ENCODE data around the gene ALG10.
"Not testable (repeated sequence)": the region's sequence is repeated elsewhere in the genome, so short reads cannot be mapped to it uniquely, and the experiment has no call there.

The ALG10 gene

GRCh38 chr12:34033628-34034296 lies 11.5 kb downstream of the ALG10 start:
- in situ Hi-C loops (cut with HindIII; ENCODE audit: low pct_unique_long_range_greater_than_20kb, low sequenced_read_pairs): no loop called here
- TF ChIP-seq JUND (IDR thresholded peaks at IDR 0.05; ENCODE audit: low read depth): no peak
- peak in 1 of 2 experiments; percentile 39 for DNase-seq (ENCODE audit: low read depth in 1 of 2, low spot score in 1 of 2)

- DNase-seq (ENCODE audit: low read depth in 1 of 2, low spot score in 1 of 2): peak in 1 of 2 experiments; percentile 68
- in situ Hi-C loops (cut with HindIII; ENCODE audit: low pct_unique_long_range_greater_than_20kb, low sequenced_read_pairs): not testable (repeated sequence)
Measured at GRCh38 chr12:34038357-34038756, 16.1 kb downstream of the ALG10 start.

DNA sequence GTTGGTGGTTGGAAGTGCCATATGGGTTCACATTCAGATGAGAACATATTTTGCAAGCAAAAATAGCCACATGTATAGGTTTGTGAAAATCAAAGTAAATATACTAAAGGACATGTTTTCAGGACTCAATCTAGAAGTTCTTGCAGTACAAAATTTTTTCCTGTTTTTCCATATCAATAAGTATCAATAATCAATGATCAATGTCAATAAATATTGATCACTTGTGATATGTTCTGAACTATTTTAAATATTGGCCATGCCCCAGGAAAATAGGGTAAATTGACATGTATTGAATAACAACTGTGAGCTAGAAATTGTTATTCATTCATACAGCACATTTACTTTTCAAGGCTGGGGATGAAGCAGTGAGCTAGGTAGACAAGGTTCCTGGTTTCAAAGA lies 24.3 kb downstream of the ALG10 start:
- no peak for TF ChIP-seq JUND (IDR thresholded peaks at IDR 0.05; ENCODE audit: low read depth)
- no peak for DNase-seq (ENCODE audit: low read depth in 1 of 2, low spot score in 1 of 2)
- in situ Hi-C loops (cut with HindIII; ENCODE audit: low pct_unique_long_range_greater_than_20kb, low sequenced_read_pairs): no loop called here

DNA sequence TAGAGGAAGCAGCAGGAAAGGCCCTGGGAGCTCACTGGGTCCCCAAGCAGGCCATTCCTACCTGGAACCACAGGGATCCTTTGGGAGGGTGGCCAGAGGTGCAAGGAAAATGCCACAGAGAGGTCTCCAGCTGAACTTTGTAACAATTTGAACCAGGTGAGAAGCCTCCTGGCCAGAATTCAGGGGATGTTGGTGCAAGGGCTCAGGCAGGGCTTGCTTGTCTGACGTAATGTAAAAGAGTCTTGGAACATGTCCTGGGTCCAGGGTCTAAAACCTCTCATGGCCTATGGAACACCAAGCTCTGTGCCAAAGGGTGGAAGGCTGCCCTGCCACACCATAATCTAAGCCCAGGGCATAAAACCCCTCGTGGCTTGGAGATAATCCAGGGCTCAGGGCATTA lies 25.6 kb downstream of the ALG10 start:
- in situ Hi-C loops (cut with HindIII; ENCODE audit: low pct_unique_long_range_greater_than_20kb, low sequenced_read_pairs); DNase-seq (ENCODE audit: low read depth in 1 of 2, low spot score in 1 of 2): not testable (repeated sequence)

DNA sequence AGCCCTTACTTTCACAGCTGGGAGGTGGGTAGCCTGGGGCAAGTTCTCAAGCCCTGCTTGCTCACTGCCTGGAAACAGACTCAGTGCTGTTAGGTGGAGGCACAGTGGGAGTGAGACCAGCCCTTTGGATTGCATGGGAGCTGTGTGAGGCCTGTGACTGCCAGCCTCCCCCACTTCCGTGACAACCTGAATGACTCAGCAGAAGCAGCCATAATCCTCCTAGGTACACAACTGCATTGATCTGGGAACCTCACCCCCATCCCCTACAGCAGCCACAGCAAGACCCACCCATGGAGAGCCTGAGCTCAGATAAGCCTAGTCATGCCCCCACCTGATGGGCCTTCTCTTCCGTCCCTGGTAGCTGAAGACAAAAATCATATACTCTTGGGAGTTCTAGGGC lies 26.4 kb downstream of the ALG10 start:
- DNase-seq (ENCODE audit: low read depth in 1 of 2, low spot score in 1 of 2): no peak
- in situ Hi-C loops (cut with HindIII; ENCODE audit: low pct_unique_long_range_greater_than_20kb, low sequenced_read_pairs): no loop called here

GRCh38 chr12:34051486-34051885 lies 29.2 kb downstream of the ALG10 start:
- in situ Hi-C loops (cut with HindIII; ENCODE audit: low pct_unique_long_range_greater_than_20kb, low sequenced_read_pairs): no loop called here

More for the DNA sequence above, 26.4 kb downstream of the ALG10 start:
- no peak for TF ChIP-seq JUND (IDR thresholded peaks at IDR 0.05; ENCODE audit: low read depth)

GRCh38 chr12:34054938-34055337 lies 32.6 kb downstream of the ALG10 start:
- in situ Hi-C loops (cut with HindIII; ENCODE audit: low pct_unique_long_range_greater_than_20kb, low sequenced_read_pairs): no loop called here

More at GRCh38 chr12:34051486-34051885, 29.2 kb downstream of the ALG10 start:
- TF ChIP-seq JUND (IDR thresholded peaks at IDR 0.05; ENCODE audit: low read depth): no peak
- no peak for DNase-seq (ENCODE audit: low read depth in 1 of 2, low spot score in 1 of 2)

More at GRCh38 chr12:34054938-34055337, 32.6 kb downstream of the ALG10 start:
- TF ChIP-seq JUND (IDR thresholded peaks at IDR 0.05; ENCODE audit: low read depth): no peak
- DNase-seq (ENCODE audit: low read depth in 1 of 2, low spot score in 1 of 2): no peak
